OCI-LY1 (cell line): ENCODE results near the gene CPTP.

ENCODE experiments used
- CTCF ChIP-seq: fragments of 200-600 bp; sonication (generic), shearing (Covaris generic); IDR thresholded peaks from 2 replicates; pipeline ENCODE4 v1.5.1; 2017; ENCODE audit warnings: mild to moderate bottlenecking, antibody characterized with exemption, low read length, moderate library complexity, mixed read lengths
- EZH2 ChIP-seq: fragments of 200-600 bp; sonication (generic), shearing (Covaris generic); IDR thresholded peaks from 2 replicates; pipeline ENCODE4 v1.8.0; 2017; ENCODE audit warnings: borderline replicate concordance, mixed run types, mild to moderate bottlenecking, antibody characterized with exemption, low read length, moderate library complexity, mixed read lengths

DNA sequence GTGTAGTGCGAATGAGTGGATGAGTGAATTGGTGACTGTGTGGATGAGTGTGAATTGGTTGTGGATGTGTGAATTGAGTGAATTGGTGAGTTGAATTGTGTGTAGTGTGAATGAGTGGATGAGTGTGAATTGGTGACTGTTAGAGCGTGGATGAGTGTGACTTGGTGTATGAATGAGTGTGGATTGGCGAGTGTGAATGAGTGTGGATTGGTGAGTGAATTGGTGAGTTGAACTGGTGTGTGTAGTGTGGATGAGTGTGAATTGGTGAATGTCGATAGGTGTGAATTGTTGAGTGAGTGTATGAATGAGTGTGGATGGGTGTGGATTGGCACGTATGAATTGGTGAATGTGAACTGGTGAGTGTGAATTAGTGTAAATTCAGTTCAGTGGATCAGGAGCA is 42.7 kb downstream of the CPTP start:
- TF ChIP-seq EZH2: no peak
- TF ChIP-seq CTCF: no peak
